Naive thymus-derived CD4-positive, alpha-beta T cell (primary cell): Measurements from ENCODE around the gene MAPKAPK2. TPM values are rescaled to one million over a fixed set of nuclear protein-coding genes. Genes with fewer than 3 reads are reported as not detected.

Experiments
- ATAC-seq: fragments of 150-1000 bp; cut with Tn5 transposase; 2 replicates; pipeline ENCODE4 v1.10.0; 2021; ENCODE audit warnings: mild to moderate bottlenecking, moderate library complexity
- CTCF ChIA-PET: fragments of 350-600 bp; sonication (Branson Sonifier 250); formaldehyde crosslinking; loops from one replicate; lab custom pipeline; 2021; ENCODE audit warnings: antibody characterized with exemption; lab: Charles Lee
- POLR2A ChIA-PET: fragments of 350-600 bp; sonication (Branson Sonifier 250); formaldehyde crosslinking; loops from one replicate; lab custom pipeline; 2021; ENCODE audit warnings: antibody characterized with exemption, inconsistent platforms; lab: Charles Lee
- DNase-seq, 9 donors: peaks; one replicate each; pipeline versions ENCODE4 v3.0.0 to v3.0.0-alpha.2; 2020 to 2022; ENCODE audit warnings: mixed read lengths in 1 of 9
- H3K27ac ChIP-seq: one replicate; pipeline ENCODE4 v1.7.0; 2013; ENCODE audit warnings: mild to moderate bottlenecking, low read depth, low read length, moderate library complexity
- H3K27me3 ChIP-seq, 2 donors: one replicate each; pipeline ENCODE4 v1.7.0; 2013; ENCODE audit warnings: low read length in 2 of 2, mild to moderate bottlenecking in 2 of 2, moderate library complexity in 2 of 2; ENCODE audit not compliant: control insufficient read depth in 2 of 2, insufficient read depth in 2 of 2
- H3K36me3 ChIP-seq, 3 experiments: 1 replicate in 2 of 3; 2 replicates in 1 of 3; pipeline ENCODE4 v1.7.0; 2013; ENCODE audit warnings: low read length in 3 of 3, mild to moderate bottlenecking in 3 of 3, moderate library complexity in 1 of 3; ENCODE audit not compliant: insufficient read depth in 3 of 3, control insufficient read depth in 2 of 3
- H3K4me1 ChIP-seq, 2 donors: one replicate each; pipeline ENCODE4 v1.7.0; 2013; ENCODE audit warnings: low read length in 2 of 2, mild to moderate bottlenecking in 2 of 2, moderate library complexity in 1 of 2; ENCODE audit not compliant: control insufficient read depth in 2 of 2, insufficient read depth in 2 of 2
- H3K4me3 ChIP-seq: 2 replicates; pipeline ENCODE4 v1.7.0; 2013; ENCODE audit warnings: mild to moderate bottlenecking, low read length
- H3K9me3 ChIP-seq, 3 experiments: 1 replicate in 2 of 3; 2 replicates in 1 of 3; pipeline ENCODE4 v1.7.0; 2013; ENCODE audit warnings: low read length in 3 of 3; ENCODE audit not compliant: control insufficient read depth in 2 of 3
- H3K27ac Mint-ChIP-seq, 9 donors: one replicate each; pipeline ENCODE4 v1.8.0; 2020 to 2022; ENCODE audit warnings: mixed read lengths in 9 of 9, mild to moderate bottlenecking in 8 of 9, moderate library complexity in 5 of 9, inconsistent platforms in 2 of 9
- H3K27me3 Mint-ChIP-seq, 5 donors: one replicate each; pipeline ENCODE4 v1.8.0; 2021 to 2022; ENCODE audit warnings: mixed read lengths in 5 of 5, mild to moderate bottlenecking in 1 of 5
- H3K36me3 Mint-ChIP-seq, 5 donors: one replicate each; pipeline ENCODE4 v1.8.0; 2020 to 2022; ENCODE audit warnings: mixed read lengths in 5 of 5, mild to moderate bottlenecking in 3 of 5, inconsistent platforms in 1 of 5
- H3K4me1 Mint-ChIP-seq, 7 donors: one replicate each; pipeline ENCODE4 v1.8.0; 2020 to 2022; ENCODE audit warnings: mixed read lengths in 7 of 7, mild to moderate bottlenecking in 3 of 7, inconsistent platforms in 1 of 7
- H3K4me3 Mint-ChIP-seq, 10 donors: one replicate each; pipeline ENCODE4 v1.8.0; 2020 to 2022; ENCODE audit warnings: mild to moderate bottlenecking in 10 of 10, mixed read lengths in 10 of 10, moderate library complexity in 6 of 10, inconsistent platforms in 2 of 10
- H3K9me3 Mint-ChIP-seq, 11 donors: one replicate each; pipeline ENCODE4 v1.8.0; 2020 to 2022; ENCODE audit warnings: mixed read lengths in 11 of 11, mild to moderate bottlenecking in 4 of 11, inconsistent platforms in 1 of 11, moderate library complexity in 1 of 11
- intact Hi-C, 2 donors: fragments of 100-400 bp; cut with micrococcal nuclease; formaldehyde crosslinking; loops; one replicate each; pipeline ENCODE4 v1.15.1; 2023
- polyA plus RNA-seq, 2 donors: library from polyadenylated mRNA; unstranded; fragments of 300-500 nt; fragmentation: Illumina TruSeq; gene quantifications; one replicate each; pipeline ENCODE4 v1.2.3, GENCODE V29; 2021
- total RNA-seq, 6 experiments: library from RNA in 5 of 6; stranded (reverse) in 5 of 6; gene quantifications; 1 replicate in 5 of 6; 2 replicates in 1 of 6; pipeline ENCODE4 v1.2.3 and lab custom pipeline; 2021 to 2026

The MAPKAPK2 gene
- total and polyA plus RNA-seq, 7 experiments from 2014 or later: 1.4 to 123 (median 53.2) TPM

DNA sequence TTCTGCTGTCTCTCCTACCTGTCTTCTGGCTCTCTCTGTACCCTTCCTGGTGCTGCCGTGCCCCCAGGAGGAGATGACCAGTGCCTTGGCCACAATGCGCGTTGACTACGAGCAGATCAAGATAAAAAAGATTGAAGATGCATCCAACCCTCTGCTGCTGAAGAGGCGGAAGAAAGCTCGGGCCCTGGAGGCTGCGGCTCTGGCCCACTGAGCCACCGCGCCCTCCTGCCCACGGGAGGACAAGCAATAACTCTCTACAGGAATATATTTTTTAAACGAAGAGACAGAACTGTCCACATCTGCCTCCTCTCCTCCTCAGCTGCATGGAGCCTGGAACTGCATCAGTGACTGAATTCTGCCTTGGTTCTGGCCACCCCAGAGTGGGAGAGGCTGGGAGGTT, 47.8 kb downstream of the MAPKAPK2 start:
- CTCF ChIA-PET: interaction anchor here (0.6 to 9.3 kb wide), 6 partner anchors 26 to 248 kb away, joined by 3 to 329 read pairs (median 45); no protein-coding TSS in a partner anchor
- Histone ChIP-seq H3K36me3 (peaks cover 3 to 45% (median 9%) of the 10 kb centered on the region in 3 experiments), H3K27ac (no peak overlapping the region), H3K27me3 (no peaks in the 10 kb centered on the region), H3K4me3 (no peak overlapping the region), H3K9me3 (no peaks in the 10 kb centered on the region), H3K4me1 (peaks cover 28 to 29% of the 10 kb centered on the region in 2 donors)
- Mint-ChIP-seq H3K36me3 (peaks cover 3 to 20% (median 9%) of the 10 kb centered on the region in 5 donors), H3K4me3 (no peak overlapping the region), H3K4me1 (peaks cover 21 to 39% (median 35%) of the 10 kb centered on the region in 7 donors), H3K27ac (peak overlapping the region in 6 of 9 donors; percentile 12 to 64 (median 35)), H3K9me3 (peaks cover 0 to 1% (median 0%) of the 10 kb centered on the region in 11 donors), H3K27me3 (no peaks in the 10 kb centered on the region)
- ATAC-seq (no peak), DNase-seq (no peak)
- POLR2A ChIA-PET: interaction anchor here (10.0 kb wide), 1 partner anchor 74 kb away, joined by 148 read pairs; no protein-coding TSS in a partner anchor
- intact Hi-C loops: no loop called here

DNA sequence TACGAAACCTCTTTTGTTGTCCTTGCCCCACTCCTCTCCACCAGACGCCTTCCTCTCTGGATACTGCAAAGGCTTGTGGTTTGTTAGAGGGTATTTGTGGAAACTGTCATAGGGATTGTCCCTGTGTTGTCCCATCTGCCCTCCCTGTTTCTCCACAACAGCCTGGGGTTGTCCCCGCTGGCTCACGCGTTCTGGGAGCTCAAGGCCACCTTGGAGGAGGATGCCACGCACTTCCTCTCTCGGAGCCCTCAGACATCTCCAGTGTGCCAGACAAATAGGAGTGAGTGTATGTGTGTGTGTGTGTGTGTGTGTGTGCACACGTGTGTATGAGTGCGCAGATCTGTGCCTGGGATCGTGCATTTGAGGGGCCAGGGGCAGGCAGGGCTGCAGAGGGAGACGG, 48.3 kb downstream of the MAPKAPK2 start:
- H3K36me3 ChIP-seq: peaks cover 3 to 45% (median 9%) of the 10 kb centered on the region in 3 experiments
- intact Hi-C loops: no loop called here
- CTCF ChIA-PET: interaction anchor here (0.6 to 9.3 kb wide), 11 partner anchors 8 to 248 kb away, joined by 3 to 329 read pairs (median 15); partner anchors contain the start of gene IL10
- Mint-ChIP-seq H3K27me3 (no peaks in the 10 kb centered on the region), H3K27ac (peak overlapping the region in 6 of 9 donors; percentile 22 to 77 (median 50)), H3K4me1 (peaks cover 25 to 44% (median 40%) of the 10 kb centered on the region in 7 donors), H3K36me3 (peaks cover 3 to 21% (median 9%) of the 10 kb centered on the region in 5 donors), H3K9me3 (peaks cover 0 to 1% (median 0%) of the 10 kb centered on the region in 11 donors), H3K4me3 (no peak overlapping the region)
- H3K27ac ChIP-seq: no peak overlapping the region
- no peaks in the 10 kb centered on the region for H3K9me3 ChIP-seq
- H3K4me3 ChIP-seq: no peak overlapping the region
- POLR2A ChIA-PET: interaction anchor here (1.1 to 10.0 kb wide), 2 partner anchors 73 to 225 kb away, joined by 3 to 148 read pairs; no protein-coding TSS in a partner anchor
- no peaks in the 10 kb centered on the region for H3K27me3 ChIP-seq
- peaks cover 33 to 34% of the 10 kb centered on the region in 2 donors for H3K4me1 ChIP-seq
- DNase-seq (no peak), ATAC-seq (no peak)

DNA sequence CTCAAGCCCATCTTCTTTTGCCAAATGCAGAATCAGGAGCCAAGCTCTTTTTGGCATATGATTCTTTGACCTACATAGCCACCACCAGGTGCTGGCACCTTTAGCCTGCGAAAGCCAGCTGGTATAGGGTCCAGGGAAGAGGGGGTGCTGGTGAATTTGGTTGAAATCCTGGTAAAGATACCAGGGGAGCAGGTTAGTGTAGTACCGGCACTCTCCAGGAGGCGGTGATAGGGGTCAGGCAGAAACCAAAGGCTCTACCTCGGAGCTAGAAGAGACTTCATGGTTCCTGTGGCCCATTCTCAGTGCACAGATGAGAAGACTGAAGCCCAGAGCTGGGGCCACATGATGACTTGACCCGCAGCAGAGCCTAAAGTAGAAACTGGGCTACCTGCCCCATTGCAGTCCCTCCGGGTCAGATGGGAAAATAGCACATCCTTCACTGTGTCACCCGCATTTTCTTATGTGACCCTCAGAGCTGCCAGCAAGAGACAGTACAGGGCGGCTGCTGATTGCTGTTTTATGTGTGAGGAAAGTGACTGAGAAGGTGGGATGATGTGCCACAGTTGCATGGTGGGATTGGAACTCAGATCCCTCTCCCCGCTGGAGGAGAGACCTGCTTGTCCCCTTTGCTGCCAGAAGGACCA, 49.9 kb downstream of the MAPKAPK2 start:
- Histone ChIP-seq H3K4me1 (peaks cover 49 to 50% of the 10 kb centered on the region in 2 donors), H3K27ac (no peak overlapping the region)

DNA sequence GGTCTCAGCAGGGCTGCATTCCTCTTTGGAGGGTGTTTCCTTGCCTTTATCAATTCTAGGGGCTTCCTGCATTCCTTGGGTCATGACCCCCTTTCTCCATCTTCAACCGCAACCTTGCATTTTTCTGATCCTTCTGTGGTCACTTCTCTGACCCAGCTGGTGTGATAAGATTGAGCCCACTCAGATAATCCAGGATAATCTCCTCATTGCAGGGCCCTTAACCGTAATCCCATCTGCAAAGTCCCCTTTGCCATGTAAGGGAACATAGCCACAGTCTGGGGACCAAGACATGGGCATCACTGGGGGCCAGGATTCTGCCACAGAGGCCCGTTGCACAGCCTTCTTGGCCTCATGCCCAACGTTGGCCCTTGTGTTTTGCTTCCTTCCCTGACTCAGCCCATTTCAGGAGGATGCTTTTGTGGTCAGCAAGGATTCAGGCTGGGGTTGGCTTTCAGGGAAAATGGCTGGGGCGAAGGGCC, 50.9 kb downstream of the MAPKAPK2 start:
- peak overlapping the region; percentile 73 to 95 (median 88) for H3K27ac Mint-ChIP-seq
- peaks cover 3 to 27% (median 9%) of the 10 kb centered on the region in 5 donors for H3K36me3 Mint-ChIP-seq
- peak overlapping the region in 1 of 10 donors; percentile 7 for H3K4me3 Mint-ChIP-seq
- no peak overlapping the region for H3K27ac ChIP-seq
- H3K27me3 Mint-ChIP-seq: no peaks in the 10 kb centered on the region
- POLR2A ChIA-PET: interaction anchor here (1.0 to 10.0 kb wide), 19 partner anchors 10 to 247 kb away, joined by 3 to 148 read pairs (median 6); partner anchors contain the start of genes FCMR and IL24
- no peaks in the 10 kb centered on the region for H3K9me3 ChIP-seq
- DNase-seq (no peak), ATAC-seq (no peak)
- peaks cover 0 to 26% (median 3%) of the 10 kb centered on the region in 3 experiments for H3K36me3 ChIP-seq
- intact Hi-C loops: loop anchor here (2.0 to 5.0 kb wide), 2 partner anchors 31 to 342 kb away; no protein-coding TSS in a partner anchor
- no peaks in the 10 kb centered on the region for H3K9me3 Mint-ChIP-seq
- H3K4me1 ChIP-seq: peaks cover 56 to 59% of the 10 kb centered on the region in 2 donors
- no peaks in the 10 kb centered on the region for H3K27me3 ChIP-seq
- peaks cover 48 to 67% (median 58%) of the 10 kb centered on the region in 7 donors for H3K4me1 Mint-ChIP-seq
- CTCF ChIA-PET: interaction anchor here (1.0 to 9.3 kb wide), 30 partner anchors 9 to 245 kb away, joined by 3 to 329 read pairs (median 7); partner anchors contain the start of genes IL10 and IL20
- H3K4me3 ChIP-seq: no peak overlapping the region

More for the DNA sequence above, 49.9 kb downstream of the MAPKAPK2 start:
- CTCF ChIA-PET: interaction anchor here (0.7 to 9.3 kb wide), 41 partner anchors 9 to 246 kb away, joined by 3 to 329 read pairs (median 6); partner anchors contain the start of genes FCMR, IL10, IL19 and IL20
- intact Hi-C loops: loop anchor here (1.0 to 5.0 kb wide), 9 partner anchors 23 to 343 kb away; no protein-coding TSS in a partner anchor
- H3K4me3 Mint-ChIP-seq: peak overlapping the region in 4 of 10 donors; percentile 7 to 54 (median 26)
- POLR2A ChIA-PET: interaction anchor here (0.5 to 10.0 kb wide), 24 partner anchors 9 to 337 kb away, joined by 3 to 148 read pairs (median 6); partner anchors contain the start of genes FCMR and IL24
- ATAC-seq (peak; percentile 80), DNase-seq (peak; percentile 63 to 87 (median 76))
- Histone ChIP-seq H3K36me3 (peaks cover 3 to 36% (median 4%) of the 10 kb centered on the region in 3 experiments), H3K4me3 (no peak overlapping the region), H3K27me3 (no peaks in the 10 kb centered on the region), H3K9me3 (no peaks in the 10 kb centered on the region)
- H3K36me3 Mint-ChIP-seq: peaks cover 3 to 27% (median 9%) of the 10 kb centered on the region in 5 donors
- peaks cover 40 to 60% (median 56%) of the 10 kb centered on the region in 7 donors for H3K4me1 Mint-ChIP-seq
- H3K9me3 Mint-ChIP-seq: no peaks in the 10 kb centered on the region
- H3K27ac Mint-ChIP-seq: peak overlapping the region; percentile 53 to 95 (median 87)
- no peaks in the 10 kb centered on the region for H3K27me3 Mint-ChIP-seq

DNA sequence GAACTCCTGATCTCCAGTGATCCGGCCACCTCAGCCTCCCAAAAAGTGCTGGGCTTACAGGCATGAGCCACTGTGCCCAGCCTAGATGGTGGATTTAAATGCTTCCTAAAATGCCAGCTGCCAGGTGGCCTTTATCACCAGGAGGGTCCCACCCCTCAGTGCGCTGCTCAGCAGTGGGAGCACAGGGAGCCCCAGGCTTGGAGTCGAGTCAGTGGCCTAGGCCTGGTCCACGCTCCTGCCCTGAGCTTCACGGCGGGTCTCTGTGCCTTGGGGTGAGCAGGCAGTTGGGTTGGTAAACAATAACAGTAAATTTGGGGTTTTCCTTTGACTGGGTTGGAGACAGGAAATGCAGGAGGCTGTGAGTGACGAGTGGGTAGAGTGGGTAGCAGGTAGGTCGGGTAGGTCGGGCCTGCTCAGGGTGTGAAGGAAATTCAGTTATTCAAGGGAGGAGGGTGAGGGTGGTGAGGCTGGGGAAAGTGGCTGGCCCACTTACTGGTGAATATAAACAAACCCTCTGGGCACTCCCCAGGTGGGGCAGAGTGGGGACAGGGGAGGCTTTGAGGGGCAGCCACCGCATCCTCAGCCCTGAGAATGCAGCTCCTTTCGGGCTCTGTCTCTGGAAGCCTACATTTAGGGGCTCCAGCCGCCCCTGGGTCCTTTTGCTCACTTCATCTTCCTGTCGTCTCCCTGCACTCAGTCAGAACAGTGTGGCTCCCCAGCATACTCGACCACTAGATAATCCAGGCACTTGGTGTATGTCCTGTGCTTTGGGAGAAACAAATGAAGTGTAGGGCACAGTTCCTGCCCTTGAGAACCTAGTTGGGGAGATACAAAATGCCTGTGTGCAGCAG, 52.4 kb downstream of the MAPKAPK2 start:
- Mint-ChIP-seq H3K36me3 (peaks cover 3 to 24% (median 7%) of the 10 kb centered on the region in 5 donors), H3K4me1 (peaks cover 51 to 75% (median 61%) of the 10 kb centered on the region in 7 donors), H3K9me3 (no peaks in the 10 kb centered on the region), H3K27ac (peak overlapping the region; percentile 73 to 94 (median 89)), H3K27me3 (no peaks in the 10 kb centered on the region), H3K4me3 (peak overlapping the region in 8 of 10 donors; percentile 2 to 67 (median 44))
- Histone ChIP-seq H3K4me3 (no peak overlapping the region), H3K27ac (no peak overlapping the region), H3K4me1 (peaks cover 56 to 59% of the 10 kb centered on the region in 2 donors), H3K27me3 (no peaks in the 10 kb centered on the region), H3K9me3 (no peaks in the 10 kb centered on the region), H3K36me3 (peaks cover 0 to 11% (median 3%) of the 10 kb centered on the region in 3 experiments)
- CTCF ChIA-PET: interaction anchor here (0.6 to 9.3 kb wide), 16 partner anchors 11 to 982 kb away, joined by 3 to 329 read pairs (median 7); no protein-coding TSS in a partner anchor
- peak; percentile 75 for ATAC-seq
- intact Hi-C loops: loop anchor here in 1 of 2 donors (5.0 kb wide), 1 partner anchor 340 kb away; no protein-coding TSS in a partner anchor
- peak in 6 of 9 donors; percentile 37 to 57 (median 50) for DNase-seq
- POLR2A ChIA-PET: interaction anchor here (1.0 to 10.0 kb wide), 14 partner anchors 8 to 185 kb away, joined by 3 to 148 read pairs (median 5); partner anchors contain the start of genes FCMR and IL24
